ENCODE data around the gene CORO2B.
"Not testable (repeated sequence)": the region's sequence is repeated elsewhere in the genome, so short reads cannot be mapped to it uniquely, and the experiment has no call there.

Gene CORO2B

GRCh38 chr15:68644083-68644904, 65.5 kb downstream of the CORO2B start:
- FAIRE-seq, result no peak
- DNase-seq (ENCODE audit: low spot score), result no peak

GRCh38 chr15:68644996-68645395, 66.2 kb downstream of the CORO2B start:
- no peak for DNase-seq (ENCODE audit: low spot score)
- peak; percentile 13 for FAIRE-seq

- no peak for FAIRE-seq
- no peak for DNase-seq (ENCODE audit: low spot score)
Observed at GRCh38 chr15:68646156-68646555, 67.4 kb downstream of the CORO2B start.

- DNase-seq (ENCODE audit: low spot score), result no peak
- FAIRE-seq, result no peak
Observed at GRCh38 chr15:68646696-68647095, 67.9 kb downstream of the CORO2B start.

- DNase-seq (ENCODE audit: low spot score); FAIRE-seq: not testable (repeated sequence)
Observed at GRCh38 chr15:68647361-68647760, 68.6 kb downstream of the CORO2B start.

- peak; percentile 78 for DNase-seq (ENCODE audit: low spot score)
- FAIRE-seq, result no peak
Observed at GRCh38 chr15:68650901-68651709, 72.3 kb downstream of the CORO2B start.

- no peak for FAIRE-seq
Observed at GRCh38 chr15:68651916-68652525, 73.2 kb downstream of the CORO2B start.

GRCh38 chr15:68653031-68653635, 74.3 kb downstream of the CORO2B start:
- FAIRE-seq (no peak), DNase-seq (ENCODE audit: low spot score) (no peak)

More at GRCh38 chr15:68651916-68652525, 73.2 kb downstream of the CORO2B start:
- no peak for DNase-seq (ENCODE audit: low spot score)

GRCh38 chr15:68653801-68654200, 75.0 kb downstream of the CORO2B start:
- FAIRE-seq (no peak), DNase-seq (ENCODE audit: low spot score) (no peak)

GRCh38 chr15:68654786-68655560, 76.2 kb downstream of the CORO2B start:
- DNase-seq (ENCODE audit: low spot score), result no peak
- FAIRE-seq, result no peak

- DNase-seq (ENCODE audit: low spot score), result no peak
- FAIRE-seq, result no peak
Observed at GRCh38 chr15:68655686-68656437, 77.1 kb downstream of the CORO2B start.

GRCh38 chr15:68656438-68656739, 77.6 kb downstream of the CORO2B start:
- no peak for DNase-seq (ENCODE audit: low spot score)
- no peak for FAIRE-seq

GRCh38 chr15:68658151-68658550, 79.4 kb downstream of the CORO2B start:
- FAIRE-seq (no peak), DNase-seq (ENCODE audit: low spot score) (no peak)

GRCh38 chr15:68658641-68659358, 80.0 kb downstream of the CORO2B start:
- no peak for DNase-seq (ENCODE audit: low spot score)
- no peak for FAIRE-seq

GRCh38 chr15:68663526-68663925, 84.7 kb downstream of the CORO2B start:
- FAIRE-seq, result no peak

GRCh38 chr15:68666120-68666811, 87.5 kb downstream of the CORO2B start:
- FAIRE-seq, result no peak
- DNase-seq (ENCODE audit: low spot score), result no peak

More at GRCh38 chr15:68663526-68663925, 84.7 kb downstream of the CORO2B start:
- no peak for DNase-seq (ENCODE audit: low spot score)

GRCh38 chr15:68666812-68667450, 88.1 kb downstream of the CORO2B start:
- FAIRE-seq (no peak), DNase-seq (ENCODE audit: low spot score) (no peak)

All from urothelium cell line (cell line).